A549 (cell line): ENCODE measurements around the gene BAG3.

Experiments
- NFE2L2 ChIP-seq: fragments of 150-350 bp; conservative IDR thresholded peaks from 2 replicates; pipeline ENCODE4 v1.6.1; 2014; ENCODE audit warnings: low read length
- POLR2A ChIP-seq: IDR thresholded peaks from 2 replicates; pipeline ENCODE4 v1.6.1; 2012; ENCODE audit warnings: mild to moderate bottlenecking, low read length

DNA sequence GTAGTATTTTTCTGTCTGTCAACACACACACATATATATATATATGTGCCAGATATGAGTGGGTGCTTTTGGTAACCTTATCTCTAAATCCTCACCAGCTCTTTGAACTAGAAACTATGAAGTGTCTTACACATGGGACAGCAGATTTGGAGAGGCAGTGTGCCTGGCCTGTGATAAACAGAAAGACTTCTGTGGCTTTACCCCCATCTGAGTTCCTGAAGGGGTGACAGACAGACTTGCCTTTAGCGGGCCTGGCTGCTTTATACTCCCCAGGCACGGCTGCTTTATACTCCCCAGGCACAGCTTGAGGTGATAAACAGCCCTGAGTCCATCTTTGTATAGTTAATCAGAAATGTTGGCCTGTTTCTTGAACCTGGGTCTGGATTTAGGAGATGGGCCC is 5.6 kb downstream of the BAG3 start:
- TF ChIP-seq POLR2A (no peak), NFE2L2 (no peak)
